HepG2 (cell line): ENCODE data around the gene TBCD. TPM values are rescaled to one million over a fixed set of nuclear protein-coding genes. Genes with fewer than 3 reads are reported as not detected.

Experiments
- TFDP1 ChIP-seq: IDR thresholded peaks from 2 replicates; pipeline ENCODE4 v1.6.1; 2016; ENCODE audit warnings: missing compliant biosample characterization, missing genetic modification reagents, borderline replicate concordance
- polyA plus RNA-seq, 8 experiments: library from polyadenylated mRNA; depleted of rRNA in 3 of 8; stranded (reverse) in 7 of 8; unstranded in 1 of 8; fragments of >200 nt; fragmentation: Illumina TruSeq in 4 of 8; extraction: Trizol in 4 of 8; gene quantifications; 2 replicates each; pipeline versions ENCODE4 v1.2.1 to v1.2.3, GENCODE V29; 2011 to 2016; ENCODE audit warnings: low read depth in 4 of 8, missing spikeins in 1 of 8, mixed read lengths in 1 of 8; ENCODE audit not compliant: insufficient read depth in 1 of 8
- total RNA-seq, 5 experiments: library from RNA; depleted of rRNA; stranded (reverse); fragments of >200 nt; fragmentation: Illumina TruSeq; extraction: Trizol; gene quantifications; 2 replicates each; pipeline ENCODE4 v1.2.3, GENCODE V29; 2016; ENCODE audit warnings: low read depth in 1 of 5
- TF ChIP-seq, protein P1 (sequence below): sonication (generic); formaldehyde crosslinking; IDR thresholded peaks from 2 replicates; pipeline ENCODE4; 2020; ENCODE audit warnings: missing genetic modification reagents, mild to moderate bottlenecking, borderline replicate concordance
- TF ChIP-seq, protein P2 (sequence below): sonication (generic); formaldehyde crosslinking; IDR thresholded peaks from 2 replicates; pipeline ENCODE4 v1.4.0; 2020; ENCODE audit warnings: mild to moderate bottlenecking, low read depth, missing genetic modification reagents
- TF ChIP-seq, protein P3 (sequence below): sonication (generic); formaldehyde crosslinking; IDR thresholded peaks from 2 replicates; pipeline ENCODE4 v1.4.0; 2020; ENCODE audit warnings: missing genetic modification reagents
- TF ChIP-seq, protein P4 (sequence below): sonication (generic); formaldehyde crosslinking; IDR thresholded peaks from 2 replicates; pipeline ENCODE4 v1.4.0; 2020; ENCODE audit warnings: missing genetic modification reagents

Gene TBCD
- total and polyA plus RNA-seq, 2 of the 13 experiments (the other 11 are each of a cell fraction or from before 2014, with no cell fraction given), result 33.9 to 54.8 TPM

GRCh38 chr17:82917699-82918345 is 166.0 kb downstream of the TBCD start (continued):
- TF ChIP-seq TFDP1 (CRISPR knock-in tag), result no peak
- TF ChIP-seq, protein P1, sequence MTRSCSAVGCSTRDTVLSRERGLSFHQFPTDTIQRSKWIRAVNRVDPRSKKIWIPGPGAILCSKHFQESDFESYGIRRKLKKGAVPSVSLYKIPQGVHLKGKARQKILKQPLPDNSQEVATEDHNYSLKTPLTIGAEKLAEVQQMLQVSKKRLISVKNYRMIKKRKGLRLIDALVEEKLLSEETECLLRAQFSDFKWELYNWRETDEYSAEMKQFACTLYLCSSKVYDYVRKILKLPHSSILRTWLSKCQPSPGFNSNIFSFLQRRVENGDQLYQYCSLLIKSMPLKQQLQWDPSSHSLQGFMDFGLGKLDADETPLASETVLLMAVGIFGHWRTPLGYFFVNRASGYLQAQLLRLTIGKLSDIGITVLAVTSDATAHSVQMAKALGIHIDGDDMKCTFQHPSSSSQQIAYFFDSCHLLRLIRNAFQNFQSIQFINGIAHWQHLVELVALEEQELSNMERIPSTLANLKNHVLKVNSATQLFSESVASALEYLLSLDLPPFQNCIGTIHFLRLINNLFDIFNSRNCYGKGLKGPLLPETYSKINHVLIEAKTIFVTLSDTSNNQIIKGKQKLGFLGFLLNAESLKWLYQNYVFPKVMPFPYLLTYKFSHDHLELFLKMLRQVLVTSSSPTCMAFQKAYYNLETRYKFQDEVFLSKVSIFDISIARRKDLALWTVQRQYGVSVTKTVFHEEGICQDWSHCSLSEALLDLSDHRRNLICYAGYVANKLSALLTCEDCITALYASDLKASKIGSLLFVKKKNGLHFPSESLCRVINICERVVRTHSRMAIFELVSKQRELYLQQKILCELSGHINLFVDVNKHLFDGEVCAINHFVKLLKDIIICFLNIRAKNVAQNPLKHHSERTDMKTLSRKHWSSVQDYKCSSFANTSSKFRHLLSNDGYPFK (CRISPR knock-in tag), result no peak
- TF ChIP-seq, protein P2, sequence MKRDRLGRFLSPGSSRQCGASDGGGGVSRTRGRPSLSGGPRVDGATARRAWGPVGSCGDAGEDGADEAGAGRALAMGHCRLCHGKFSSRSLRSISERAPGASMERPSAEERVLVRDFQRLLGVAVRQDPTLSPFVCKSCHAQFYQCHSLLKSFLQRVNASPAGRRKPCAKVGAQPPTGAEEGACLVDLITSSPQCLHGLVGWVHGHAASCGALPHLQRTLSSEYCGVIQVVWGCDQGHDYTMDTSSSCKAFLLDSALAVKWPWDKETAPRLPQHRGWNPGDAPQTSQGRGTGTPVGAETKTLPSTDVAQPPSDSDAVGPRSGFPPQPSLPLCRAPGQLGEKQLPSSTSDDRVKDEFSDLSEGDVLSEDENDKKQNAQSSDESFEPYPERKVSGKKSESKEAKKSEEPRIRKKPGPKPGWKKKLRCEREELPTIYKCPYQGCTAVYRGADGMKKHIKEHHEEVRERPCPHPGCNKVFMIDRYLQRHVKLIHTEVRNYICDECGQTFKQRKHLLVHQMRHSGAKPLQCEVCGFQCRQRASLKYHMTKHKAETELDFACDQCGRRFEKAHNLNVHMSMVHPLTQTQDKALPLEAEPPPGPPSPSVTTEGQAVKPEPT (CRISPR knock-in tag), result no peak
- TF ChIP-seq, protein P3, sequence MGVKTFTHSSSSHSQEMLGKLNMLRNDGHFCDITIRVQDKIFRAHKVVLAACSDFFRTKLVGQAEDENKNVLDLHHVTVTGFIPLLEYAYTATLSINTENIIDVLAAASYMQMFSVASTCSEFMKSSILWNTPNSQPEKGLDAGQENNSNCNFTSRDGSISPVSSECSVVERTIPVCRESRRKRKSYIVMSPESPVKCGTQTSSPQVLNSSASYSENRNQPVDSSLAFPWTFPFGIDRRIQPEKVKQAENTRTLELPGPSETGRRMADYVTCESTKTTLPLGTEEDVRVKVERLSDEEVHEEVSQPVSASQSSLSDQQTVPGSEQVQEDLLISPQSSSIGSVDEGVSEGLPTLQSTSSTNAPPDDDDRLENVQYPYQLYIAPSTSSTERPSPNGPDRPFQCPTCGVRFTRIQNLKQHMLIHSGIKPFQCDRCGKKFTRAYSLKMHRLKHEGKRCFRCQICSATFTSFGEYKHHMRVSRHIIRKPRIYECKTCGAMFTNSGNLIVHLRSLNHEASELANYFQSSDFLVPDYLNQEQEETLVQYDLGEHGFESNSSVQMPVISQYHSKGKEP, result no peak
- TF ChIP-seq, protein P4, sequence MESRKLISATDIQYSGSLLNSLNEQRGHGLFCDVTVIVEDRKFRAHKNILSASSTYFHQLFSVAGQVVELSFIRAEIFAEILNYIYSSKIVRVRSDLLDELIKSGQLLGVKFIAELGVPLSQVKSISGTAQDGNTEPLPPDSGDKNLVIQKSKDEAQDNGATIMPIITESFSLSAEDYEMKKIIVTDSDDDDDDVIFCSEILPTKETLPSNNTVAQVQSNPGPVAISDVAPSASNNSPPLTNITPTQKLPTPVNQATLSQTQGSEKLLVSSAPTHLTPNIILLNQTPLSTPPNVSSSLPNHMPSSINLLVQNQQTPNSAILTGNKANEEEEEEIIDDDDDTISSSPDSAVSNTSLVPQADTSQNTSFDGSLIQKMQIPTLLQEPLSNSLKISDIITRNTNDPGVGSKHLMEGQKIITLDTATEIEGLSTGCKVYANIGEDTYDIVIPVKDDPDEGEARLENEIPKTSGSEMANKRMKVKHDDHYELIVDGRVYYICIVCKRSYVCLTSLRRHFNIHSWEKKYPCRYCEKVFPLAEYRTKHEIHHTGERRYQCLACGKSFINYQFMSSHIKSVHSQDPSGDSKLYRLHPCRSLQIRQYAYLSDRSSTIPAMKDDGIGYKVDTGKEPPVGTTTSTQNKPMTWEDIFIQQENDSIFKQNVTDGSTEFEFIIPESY (CRISPR knock-in tag), result peak; percentile 66; the same call in 1 of the 2 replicates
